Measurements from ENCODE around the gene BTD.

- no peak for TF ChIP-seq CTCF (IDR thresholded peaks at IDR 0.05; ENCODE audit: insufficient read depth, low read depth, low read length)
- TF ChIP-seq EZH2 (IDR thresholded peaks at IDR 0.05; ENCODE audit: insufficient read depth, low read length) = no peak
These were observed 62.6 kb downstream of the BTD start for GRCh38 chr3:15664144-15664543.

Data from astrocyte (in vitro differentiated cells and primary cell).